GOT3 (cell line): ENCODE data around the gene TNIP3.

Source experiments
- DNase-seq: peaks from one replicate; lab custom pipeline; 2025; ENCODE audit warnings: mixed read lengths; lab: John Stamatoyannopoulos, UW

The TNIP3 gene

GRCh38 chr4:121138039-121138825 is 25.9 kb downstream of the TNIP3 start:
- DNase-seq = no peak

- no peak for DNase-seq
These were observed 33.8 kb downstream of the TNIP3 start for GRCh38 chr4:121130326-121130660.

- DNase-seq = no peak
These were observed 34.4 kb downstream of the TNIP3 start for GRCh38 chr4:121129606-121130325.

- DNase-seq = no peak
These were observed 37.0 kb downstream of the TNIP3 start for GRCh38 chr4:121127100-121127499.

GRCh38 chr4:121126449-121127006 is 37.6 kb downstream of the TNIP3 start:
- no peak for DNase-seq

GRCh38 chr4:121125498-121125885 is 38.6 kb downstream of the TNIP3 start:
- DNase-seq = no peak

- DNase-seq = no peak
These were observed 41.5 kb downstream of the TNIP3 start for GRCh38 chr4:121122661-121123060.

GRCh38 chr4:121119715-121120114 is 44.4 kb downstream of the TNIP3 start:
- no peak for DNase-seq

- no peak for DNase-seq
These were observed 45.8 kb downstream of the TNIP3 start for GRCh38 chr4:121118344-121118743.

- DNase-seq = no peak
These were observed 49.4 kb downstream of the TNIP3 start for GRCh38 chr4:121114756-121115155.

- no peak for DNase-seq
These were observed 51.6 kb downstream of the TNIP3 start for GRCh38 chr4:121112530-121112929.

- no peak for DNase-seq
These were observed 55.6 kb downstream of the TNIP3 start for GRCh38 chr4:121108557-121108956.

- DNase-seq = no peak
These were observed 56.6 kb downstream of the TNIP3 start for GRCh38 chr4:121107507-121107906.

- no peak for DNase-seq
These were observed 63.9 kb downstream of the TNIP3 start for GRCh38 chr4:121100093-121100775.

- DNase-seq = no peak
These were observed 65.9 kb downstream of the TNIP3 start for GRCh38 chr4:121098266-121098665.

GRCh38 chr4:121096629-121097028 is 67.5 kb downstream of the TNIP3 start:
- DNase-seq = no peak

GRCh38 chr4:121096191-121096590 is 67.9 kb downstream of the TNIP3 start:
- no peak for DNase-seq

GRCh38 chr4:121094297-121094966 is 69.7 kb downstream of the TNIP3 start:
- DNase-seq = no peak

GRCh38 chr4:121093261-121093660 is 70.9 kb downstream of the TNIP3 start:
- no peak for DNase-seq

GRCh38 chr4:121091941-121092340 is 72.2 kb downstream of the TNIP3 start:
- no peak for DNase-seq

GRCh38 chr4:121088867-121089266 is 75.3 kb downstream of the TNIP3 start:
- no peak for DNase-seq
